Raji (cell line): ENCODE data around the gene ELMO1.

ENCODE experiments used
- POLR2A ChIP-seq: IDR thresholded peaks from 2 replicates; pipeline ENCODE4 v1.6.1; 2011; ENCODE audit warnings: low read depth, low read length, control low read depth; ENCODE audit not compliant: insufficient read depth

ELMO1 gene

DNA sequence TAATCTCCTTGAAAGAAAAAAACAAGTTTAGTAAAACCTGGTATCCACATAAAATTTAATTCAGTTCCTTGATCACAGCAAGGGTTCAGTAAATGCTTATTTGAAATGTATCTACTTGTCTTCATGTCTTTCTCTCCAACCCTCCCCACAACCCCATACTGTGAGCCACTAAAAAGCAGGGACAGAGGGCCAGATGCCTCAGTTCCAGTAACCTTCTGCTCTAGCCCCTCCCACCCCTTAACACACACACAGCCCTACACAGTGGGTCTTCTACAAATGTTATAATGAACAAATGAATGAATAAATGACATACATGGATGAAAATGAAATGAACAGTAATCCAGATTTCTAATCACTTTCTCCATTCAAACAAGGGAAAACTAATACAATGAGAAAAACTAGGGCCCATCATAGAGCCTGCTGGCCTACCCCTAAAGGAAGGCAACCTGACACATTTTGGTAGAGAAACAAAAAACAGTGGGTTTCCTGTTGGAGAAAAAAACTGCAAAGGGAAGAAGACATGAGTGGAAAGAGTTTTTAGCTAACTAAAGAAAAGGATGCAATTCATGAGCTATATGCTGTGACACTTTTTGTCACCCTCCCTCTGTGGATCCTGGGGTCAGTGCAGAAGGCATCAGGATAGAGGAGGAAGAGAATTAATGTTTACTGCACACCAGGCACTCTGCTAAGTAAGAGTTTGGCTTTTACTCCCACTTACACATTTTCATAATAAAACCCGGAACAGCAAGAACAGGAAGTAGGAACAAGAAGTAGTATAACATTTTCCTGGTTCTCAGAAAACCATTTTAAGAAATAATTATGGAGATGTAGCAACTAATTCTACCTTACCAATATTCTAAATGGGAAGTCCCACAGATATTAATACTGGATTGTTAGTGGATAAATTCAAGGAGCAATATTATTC is 38.1 kb downstream of the ELMO1 start:
- TF ChIP-seq POLR2A: no peak

DNA sequence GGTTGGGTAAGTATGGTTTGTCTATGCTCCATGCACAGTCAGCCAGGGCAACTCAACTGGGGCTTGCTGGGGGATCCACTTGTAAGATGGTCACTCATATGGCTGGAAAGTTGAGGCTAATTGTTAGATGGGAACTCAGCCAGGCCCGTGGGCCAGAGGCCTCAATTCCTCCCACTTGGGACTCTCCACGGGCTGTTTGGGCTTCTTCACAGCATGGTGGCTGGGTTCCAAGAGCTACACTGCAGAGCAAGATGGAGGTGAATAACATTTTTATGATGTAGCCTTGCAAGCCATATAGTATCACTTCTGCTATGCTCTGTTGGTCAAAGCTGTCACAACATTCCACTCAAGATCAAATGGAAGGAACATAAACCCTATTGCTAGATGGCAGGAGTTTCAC is 39.2 kb downstream of the ELMO1 start:
- TF ChIP-seq POLR2A: no peak

DNA sequence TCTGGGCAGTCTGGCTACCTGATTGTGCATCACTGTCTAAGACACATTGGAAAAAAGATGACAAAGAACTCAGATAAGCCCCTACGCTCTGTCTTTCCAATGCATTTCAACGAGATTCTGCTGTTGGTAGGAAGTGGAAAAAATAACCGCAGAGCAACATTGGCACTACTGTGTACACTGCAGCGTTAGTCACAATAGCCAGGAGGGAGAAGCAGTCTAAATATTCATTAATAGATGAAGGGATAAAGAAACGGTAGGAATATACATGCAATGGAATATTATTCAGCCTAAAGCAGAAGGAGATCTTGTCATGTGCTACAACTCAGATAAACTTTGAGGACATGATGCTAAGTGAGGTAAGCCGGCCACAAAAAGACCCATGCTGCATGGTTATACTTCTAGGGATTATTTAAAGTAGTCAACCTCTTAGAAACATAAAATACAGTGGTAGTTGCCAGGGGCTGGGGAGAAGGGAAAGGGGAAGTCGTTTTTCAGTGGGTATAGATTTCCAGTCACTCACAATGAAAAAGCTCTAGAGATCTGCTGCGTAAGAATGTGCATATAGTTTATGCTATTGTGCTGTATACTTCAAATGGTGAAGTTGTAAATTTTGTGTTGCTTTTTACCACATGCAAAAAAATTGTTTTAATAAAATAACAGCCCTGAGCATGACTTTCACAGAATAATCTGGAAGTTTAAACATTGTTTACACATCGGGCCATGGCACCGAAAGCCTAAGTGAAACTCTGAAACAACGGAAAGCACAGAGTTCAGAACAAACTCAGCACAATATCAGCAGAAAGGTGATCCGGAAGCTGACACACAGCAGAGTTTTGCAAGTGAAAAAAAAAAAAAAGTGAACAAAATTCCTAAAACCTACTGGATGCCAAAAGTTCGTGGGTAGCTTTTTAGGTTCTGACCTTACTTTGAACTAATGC is 40.1 kb downstream of the ELMO1 start:
- TF ChIP-seq POLR2A: no peak

DNA sequence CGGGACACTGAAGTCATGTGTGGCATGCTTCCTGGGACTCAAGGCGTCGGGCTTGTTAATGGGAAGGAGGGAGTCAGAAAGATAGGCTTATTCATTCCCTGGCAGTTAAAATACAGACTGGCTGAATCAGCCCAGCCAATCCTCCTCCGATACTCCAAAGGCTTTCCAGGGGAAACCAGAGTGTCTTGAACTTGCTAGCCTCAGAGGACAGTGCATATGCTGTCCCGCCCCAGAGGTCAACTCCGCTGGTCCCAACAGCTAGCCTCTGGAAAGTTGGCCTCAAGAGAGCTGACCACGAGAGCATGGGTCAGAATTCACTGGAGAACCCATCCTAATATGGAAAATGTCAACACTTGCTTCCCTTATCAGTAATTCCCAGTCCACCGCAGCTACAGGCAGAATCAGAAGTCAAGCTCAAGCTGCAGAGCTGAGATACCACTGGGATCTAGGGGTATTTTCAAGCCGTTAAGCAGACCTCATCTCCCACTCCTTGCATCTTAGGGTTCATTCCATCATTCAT is 43.0 kb downstream of the ELMO1 start:
- TF ChIP-seq POLR2A: no peak

DNA sequence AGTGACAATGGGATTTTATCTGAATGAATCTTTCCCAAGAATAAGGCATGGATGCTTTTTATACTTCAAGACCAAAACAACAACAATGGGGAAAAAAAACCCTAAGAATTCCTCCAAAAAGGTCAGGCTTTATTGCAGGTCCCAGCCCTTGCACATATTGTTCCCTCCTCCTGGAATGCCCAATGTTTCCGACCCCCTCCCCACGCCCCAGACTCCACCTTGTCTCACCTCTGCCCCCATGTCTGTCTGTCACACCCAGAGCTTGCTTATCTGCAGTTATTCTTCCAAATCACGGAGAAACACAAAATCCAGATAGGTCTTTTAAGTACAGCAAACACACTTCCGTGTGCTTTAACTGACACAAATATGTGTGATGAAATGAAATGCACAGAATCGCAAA is 43.5 kb downstream of the ELMO1 start:
- TF ChIP-seq POLR2A: no peak

DNA sequence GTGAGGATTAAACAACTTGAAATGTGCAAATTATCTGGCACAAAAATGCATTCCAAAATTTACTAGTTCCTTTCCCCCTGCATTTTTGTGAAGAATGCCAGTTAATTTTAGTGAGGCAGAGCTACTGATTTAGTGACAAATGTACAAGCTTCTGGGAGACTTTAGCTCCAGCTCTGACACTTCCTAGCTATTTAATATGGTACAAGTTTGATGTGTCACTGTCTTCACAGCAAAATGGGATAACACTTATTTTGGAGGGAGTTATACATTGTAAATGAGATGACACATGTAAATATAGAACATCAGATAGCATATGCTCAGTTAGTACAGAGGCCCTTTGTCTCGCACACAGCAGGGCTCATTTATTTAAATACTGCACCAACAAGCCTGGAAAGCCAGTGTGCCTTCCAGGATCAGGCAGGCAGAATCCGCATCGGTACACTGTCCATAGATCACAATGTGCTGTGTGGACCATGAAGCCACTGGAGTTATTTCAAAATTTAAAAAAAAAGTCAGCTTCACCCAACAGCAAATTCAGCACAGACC is 48.7 kb downstream of the ELMO1 start:
- no peak for TF ChIP-seq POLR2A

DNA sequence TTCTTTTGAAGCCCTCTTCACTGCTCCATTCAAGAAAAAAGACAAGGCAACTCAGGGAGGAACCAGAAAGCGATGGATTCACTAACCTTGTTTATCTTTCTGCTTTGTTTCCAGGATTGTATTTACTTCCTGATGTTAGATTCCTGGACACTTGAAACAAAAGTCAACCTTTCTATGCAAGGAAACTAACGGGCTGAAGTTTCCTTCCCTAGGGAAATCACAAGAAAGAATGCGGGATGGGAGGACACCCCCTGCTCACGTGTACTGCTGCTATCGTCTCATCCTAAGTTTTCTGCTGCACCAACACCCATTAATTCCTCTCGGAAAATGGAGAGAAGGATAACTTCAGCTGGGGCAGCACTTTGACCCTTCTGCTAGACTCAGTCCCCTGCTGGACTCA is 50.3 kb downstream of the ELMO1 start:
- TF ChIP-seq POLR2A: no peak

DNA sequence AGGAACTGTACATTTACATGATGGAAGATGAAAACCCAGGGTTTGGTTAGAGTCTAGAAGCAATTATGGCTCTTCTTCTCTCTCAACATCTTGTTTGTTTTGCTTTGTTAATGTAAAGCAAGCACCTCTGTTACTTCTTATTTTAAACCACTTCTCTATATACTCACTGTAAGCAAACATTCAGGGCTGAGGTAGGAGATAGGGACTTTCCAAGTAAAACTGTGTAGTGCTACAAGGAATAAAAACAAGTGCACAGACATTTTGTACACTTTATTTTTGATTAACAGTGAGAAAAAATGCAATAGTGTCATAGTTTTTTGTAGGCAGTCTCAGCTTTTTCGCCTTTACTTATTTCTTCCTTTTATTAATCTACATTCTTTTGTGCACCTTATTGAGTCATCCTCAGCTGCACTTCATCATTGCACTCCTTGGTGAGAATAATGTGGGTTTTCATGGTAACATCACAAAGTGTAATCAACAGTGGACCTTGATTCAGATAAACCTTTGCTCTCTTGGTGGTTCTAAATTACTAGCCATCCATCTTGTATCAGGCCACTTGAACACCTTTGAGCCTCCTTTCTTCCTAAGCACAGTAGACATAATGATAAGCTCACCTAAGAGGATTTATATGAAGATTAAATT is 52.9 kb downstream of the ELMO1 start:
- TF ChIP-seq POLR2A: no peak

DNA sequence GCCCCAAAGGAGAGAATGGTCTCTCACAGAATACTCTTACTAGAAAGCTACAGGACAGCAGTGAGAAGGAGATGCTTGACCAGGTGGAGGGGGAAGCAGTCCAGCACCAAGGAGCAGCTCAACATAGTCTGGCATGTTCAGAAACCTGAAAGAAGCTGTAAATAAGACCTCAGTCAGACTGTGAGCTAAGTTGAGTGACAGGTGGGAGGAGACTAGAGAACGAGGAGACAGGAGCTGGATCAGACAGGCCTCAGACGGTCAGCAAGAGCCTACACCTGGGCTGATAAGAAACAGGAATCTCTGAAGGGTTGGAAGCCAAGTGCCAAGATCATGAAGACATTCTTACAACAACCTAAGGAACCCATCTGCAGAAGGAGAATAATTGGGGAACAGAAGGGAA is 54.5 kb downstream of the ELMO1 start:
- TF ChIP-seq POLR2A: no peak

DNA sequence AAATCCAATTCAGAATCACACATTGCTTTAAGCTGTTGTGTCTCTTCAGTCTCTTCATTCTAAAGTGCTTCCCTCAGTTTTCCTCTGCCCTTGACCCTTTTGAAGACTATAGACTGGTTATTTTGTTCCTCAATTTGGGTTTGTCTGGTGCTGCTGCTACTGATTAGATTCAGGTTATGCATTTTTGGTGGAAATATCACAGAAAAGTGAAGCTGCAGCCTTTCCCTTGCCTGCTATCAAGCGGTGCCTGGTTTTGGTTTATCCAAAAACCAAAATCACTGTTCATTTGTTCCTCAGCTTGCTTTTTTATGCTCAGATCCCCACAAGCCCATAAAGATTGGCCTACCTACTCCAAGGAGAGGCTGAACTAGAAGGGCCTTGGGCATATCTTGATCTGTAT is 55.2 kb downstream of the ELMO1 start:
- TF ChIP-seq POLR2A: no peak

DNA sequence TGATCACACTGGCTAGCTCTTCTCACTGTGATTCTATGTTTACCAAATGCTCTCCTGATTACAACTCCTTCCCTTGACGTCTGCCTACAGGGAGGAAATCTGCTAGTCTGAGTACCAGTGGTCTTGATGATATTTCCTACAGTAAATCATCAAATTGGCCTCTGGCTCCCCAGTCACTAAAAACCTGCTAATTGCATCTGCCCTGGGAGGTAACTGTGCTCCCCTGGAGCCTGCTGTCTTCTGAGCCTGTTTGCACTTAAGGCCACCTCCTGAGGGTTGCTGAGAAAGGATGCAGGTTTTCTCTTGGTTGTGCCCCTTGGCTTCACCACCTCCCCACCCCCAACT is 56.0 kb downstream of the ELMO1 start:
- no peak for TF ChIP-seq POLR2A

DNA sequence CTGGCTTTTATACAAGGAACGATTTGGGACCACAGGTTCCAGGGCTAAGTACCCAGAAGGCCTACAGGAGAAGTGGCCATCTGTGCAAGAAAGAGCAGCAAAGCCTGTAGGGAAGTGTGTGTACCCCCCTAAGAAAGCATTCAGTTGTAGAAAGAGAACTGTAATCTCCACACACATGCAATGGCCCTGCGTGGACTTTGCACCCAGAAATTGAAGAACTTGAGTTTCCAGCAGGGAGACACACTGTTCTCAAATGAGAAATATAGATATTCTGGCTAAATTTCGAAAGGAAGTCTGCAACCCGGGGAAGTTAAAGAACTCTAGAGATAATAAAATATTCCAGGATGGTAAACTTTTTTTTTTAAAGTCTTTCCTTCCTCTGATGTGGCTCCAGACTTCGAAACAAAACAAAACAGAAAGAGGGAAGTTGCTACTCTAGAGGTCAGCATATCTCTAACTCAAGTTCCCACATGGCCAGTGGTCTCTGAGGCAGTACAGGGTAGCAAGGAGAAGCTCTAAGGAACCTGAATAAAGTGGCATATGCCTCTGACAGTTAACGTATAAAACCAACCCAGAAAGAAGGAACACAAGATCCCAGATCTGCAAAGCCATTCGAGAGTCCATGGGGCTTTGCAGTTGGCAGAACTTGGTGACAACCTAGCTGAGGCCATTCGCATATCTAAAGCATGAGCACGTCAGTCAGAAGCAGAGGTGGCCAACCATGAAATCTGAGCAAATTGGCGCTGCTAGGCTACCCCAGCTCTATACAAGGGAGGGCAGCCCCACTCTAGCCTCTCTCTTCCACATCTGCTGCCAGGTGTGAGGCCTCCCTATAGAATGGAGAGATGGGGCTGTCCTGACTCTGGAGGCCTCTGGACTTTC is 56.6 kb downstream of the ELMO1 start:
- no peak for TF ChIP-seq POLR2A

DNA sequence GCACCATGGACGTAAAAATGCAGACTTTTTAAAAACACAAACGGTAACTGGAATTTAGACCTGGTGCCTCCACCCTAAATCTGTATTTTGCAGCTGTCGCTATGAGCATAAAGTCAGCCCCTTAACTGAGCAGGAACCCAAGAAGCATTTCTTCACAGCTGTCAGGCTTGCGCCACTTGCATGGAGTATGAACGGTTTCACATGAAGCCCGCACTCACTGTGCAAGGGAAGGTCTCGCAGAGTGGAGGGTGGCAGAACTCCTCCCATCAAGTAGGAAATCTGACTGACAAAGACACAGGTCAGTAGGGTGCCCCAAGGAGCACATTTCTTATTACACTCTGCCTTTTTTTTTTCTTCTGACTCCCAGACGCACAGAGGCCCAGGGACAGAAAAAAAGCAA is 58.5 kb downstream of the ELMO1 start:
- no peak for TF ChIP-seq POLR2A

DNA sequence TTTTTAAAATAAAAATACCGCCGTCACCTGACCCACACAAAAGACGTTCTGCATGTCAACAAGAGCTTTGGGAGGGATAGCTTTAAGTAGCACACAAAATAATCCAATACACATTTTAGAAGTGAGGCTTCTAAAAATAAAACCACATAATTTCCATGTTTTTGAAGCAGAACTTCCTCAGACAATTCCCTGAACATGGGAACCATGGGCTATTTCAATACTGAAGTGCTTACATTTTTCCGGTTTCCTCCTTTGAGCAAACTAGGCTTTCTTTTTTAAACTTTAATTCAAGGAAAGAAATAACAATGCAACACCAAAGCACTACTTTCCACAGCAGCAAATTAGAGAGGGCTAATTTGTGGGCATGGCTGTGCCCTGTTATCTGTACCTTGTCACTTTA is 59.9 kb downstream of the ELMO1 start:
- TF ChIP-seq POLR2A: no peak
